GM19467 (cell line): ENCODE data around the gene DNAI4.
"Not testable (repeated sequence)": the region's sequence is repeated elsewhere in the genome, so short reads cannot be mapped to it uniquely, and the experiment has no call there.

ENCODE experiments used
- ATAC-seq: cut with Tn5 transposase; IDR thresholded peaks from one replicate; pipeline ENCODE4 v1.9.1; 2021; ENCODE audit warnings: mild to moderate bottlenecking, moderate library complexity; ENCODE audit not compliant: unreplicated experiment

The DNAI4 gene

DNA sequence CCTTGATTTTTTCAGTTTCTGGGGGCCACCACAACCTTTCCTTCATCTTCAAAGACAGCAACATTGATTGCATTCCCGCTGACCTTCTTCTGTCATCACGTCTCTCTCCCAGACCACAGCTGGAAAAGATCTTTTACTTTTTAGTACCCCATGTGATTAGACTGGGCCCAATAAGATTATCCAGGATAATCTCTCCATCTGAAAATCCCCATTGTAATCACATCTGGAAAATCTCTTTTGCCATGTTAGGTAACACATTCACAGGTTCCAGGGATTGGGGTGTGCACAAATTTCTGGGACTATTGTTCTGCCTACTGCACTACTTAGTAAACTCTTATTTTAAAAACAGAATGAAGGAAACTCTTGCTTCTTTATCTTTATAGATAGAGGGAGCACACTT, 76.5 kb downstream of the DNAI4 start:
- ATAC-seq: no peak

DNA sequence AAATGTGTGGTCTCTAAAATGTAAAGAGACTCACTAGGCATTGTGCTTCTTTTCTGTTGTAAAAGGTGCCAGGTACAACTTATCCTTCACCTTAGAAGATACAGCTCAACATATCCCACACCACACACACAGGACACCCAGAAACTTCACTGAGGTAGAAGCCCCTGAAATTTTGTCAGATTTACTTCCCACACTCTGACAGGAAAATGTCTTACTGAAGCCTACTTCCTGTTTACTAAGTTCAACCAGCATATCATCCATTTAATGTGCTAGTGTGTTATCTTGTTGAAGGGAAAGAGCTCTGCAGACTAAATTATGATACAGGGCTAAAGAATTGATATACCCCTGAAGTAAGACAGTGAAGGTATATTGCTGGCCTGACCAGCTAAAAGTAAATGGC, 83.7 kb downstream of the DNAI4 start:
- ATAC-seq: no peak

DNA sequence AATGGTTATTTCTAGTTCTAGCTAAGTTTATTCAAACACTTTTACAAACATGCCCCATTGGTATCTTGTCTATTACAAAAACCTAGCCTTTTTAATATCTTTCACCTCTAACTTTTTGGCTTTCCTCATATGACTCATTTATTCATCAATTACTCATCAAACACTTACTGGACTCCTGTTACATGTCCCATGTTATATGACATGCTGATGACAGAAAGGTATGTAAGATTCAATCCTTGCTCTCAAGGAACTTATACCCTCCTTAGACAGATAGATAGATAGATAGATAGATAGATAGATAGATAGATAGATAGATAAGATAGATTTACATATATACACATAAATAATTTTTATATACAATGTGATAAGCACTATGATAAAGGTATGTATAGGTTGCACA, 89.7 kb downstream of the DNAI4 start:
- no peak for ATAC-seq

DNA sequence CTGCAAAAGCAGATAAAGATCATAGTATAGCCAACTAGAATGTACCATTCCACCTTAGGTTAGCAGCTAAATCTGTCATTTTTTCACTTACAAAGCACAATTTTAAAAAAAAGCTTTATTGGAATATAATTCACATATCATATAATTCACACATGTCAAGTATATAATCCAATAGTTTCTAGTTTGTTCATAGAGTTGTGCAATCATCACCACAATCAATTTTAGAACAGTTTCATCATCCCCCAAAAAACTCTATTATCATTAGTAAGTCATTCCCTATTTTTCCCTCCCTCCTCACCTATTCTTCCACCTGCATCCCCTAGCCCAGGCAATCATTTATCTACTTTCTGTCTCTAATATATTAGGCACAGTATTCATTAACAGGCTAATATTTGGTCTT, 91.5 kb downstream of the DNAI4 start:
- no peak for ATAC-seq

DNA sequence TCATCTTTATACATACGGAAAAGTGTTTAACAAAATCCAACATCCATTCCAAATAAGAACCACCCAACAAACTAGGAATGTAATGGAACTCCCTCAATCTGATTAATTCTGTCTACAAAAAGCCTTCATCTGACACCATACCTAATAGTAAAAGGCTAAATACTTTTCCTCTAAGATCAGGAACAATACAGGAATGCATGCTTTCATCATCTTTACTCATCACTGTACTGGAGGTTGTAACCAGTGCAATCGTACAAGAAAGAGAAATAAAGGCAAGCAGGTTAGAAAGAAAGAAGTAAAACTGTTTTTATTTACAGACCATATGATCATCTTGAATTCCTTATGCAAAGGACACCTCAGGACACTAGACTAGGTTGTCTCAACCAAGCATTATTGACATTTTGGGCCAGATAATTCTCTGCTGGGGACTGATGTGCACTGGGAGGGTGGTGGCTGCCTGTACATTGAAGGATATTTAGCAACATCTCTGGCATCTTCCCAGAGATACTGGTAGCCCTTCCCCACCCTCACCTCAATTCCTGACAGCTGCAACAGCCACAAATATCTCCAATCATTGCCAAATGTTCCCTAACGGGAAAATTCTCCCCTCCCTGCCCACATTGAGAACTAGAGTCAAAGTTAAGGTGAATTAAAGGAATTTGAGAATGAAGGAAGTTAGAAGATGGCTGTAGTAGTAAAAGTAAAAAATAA, 93.0 kb downstream of the DNAI4 start:
- ATAC-seq: no peak

DNA sequence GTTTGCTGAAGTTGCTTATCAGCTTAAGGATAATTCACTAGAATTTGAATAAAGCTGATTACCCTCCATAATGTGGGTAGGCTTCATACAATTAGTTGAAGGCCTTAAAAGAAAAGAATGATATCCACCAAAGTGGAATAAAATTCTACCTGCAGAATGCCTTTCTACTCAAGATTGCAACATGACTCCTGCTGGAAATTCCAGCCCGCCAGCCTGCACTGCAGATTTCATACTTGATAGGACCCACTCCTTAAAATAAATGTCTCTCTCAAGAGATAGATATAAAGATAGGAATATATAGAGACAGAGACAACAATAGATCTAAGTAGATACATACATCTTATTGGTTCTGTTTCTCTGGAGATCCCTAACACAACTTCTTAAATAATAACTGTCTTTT, 99.9 kb downstream of the DNAI4 start:
- ATAC-seq: no peak

DNA sequence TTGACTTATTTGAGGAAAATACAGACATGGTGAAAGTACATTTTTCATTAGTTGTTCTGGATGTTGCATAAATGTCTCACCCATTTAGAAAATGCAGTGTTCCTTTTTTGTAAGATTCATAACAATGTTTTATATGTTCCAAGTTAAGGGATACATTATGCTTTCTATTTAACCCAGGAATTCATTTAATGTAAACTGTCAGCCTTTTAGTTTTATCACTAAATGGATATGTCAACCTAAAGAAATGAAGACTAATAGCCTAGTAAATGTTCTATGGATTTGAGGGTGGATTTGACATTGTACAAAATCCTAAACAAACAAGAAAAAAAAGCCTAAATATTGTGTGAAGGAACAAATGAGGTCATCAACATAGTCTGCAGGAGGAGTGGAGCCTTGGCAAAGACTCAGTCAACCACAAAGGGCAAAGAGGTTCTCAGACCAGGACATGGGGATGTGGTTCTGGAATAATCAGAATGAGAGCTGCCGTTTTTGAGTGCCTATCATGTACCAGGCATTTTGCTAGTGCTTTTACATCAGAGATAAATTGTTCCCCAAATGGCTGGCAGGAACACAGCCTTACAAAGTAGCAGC, 114.8 kb downstream of the DNAI4 start:
- no peak for ATAC-seq

DNA sequence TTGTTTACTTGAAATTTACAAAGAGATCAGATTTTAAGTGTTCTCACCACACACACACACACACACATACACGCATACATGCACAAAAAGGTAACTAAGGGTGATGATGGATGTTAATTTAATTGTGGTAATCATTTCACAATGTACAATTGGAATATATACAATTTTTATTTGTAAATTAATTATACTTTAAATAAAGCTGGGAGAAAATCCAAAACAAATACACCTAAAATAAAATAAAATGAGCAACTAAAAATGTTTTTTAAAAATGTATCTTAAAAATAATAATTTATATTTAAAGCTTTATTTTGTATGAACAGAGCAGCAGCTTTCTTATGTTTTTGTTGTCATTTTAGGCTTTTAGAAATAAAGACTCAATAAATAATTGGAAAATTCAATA, 115.4 kb downstream of the DNAI4 start:
- ATAC-seq: no peak

DNA sequence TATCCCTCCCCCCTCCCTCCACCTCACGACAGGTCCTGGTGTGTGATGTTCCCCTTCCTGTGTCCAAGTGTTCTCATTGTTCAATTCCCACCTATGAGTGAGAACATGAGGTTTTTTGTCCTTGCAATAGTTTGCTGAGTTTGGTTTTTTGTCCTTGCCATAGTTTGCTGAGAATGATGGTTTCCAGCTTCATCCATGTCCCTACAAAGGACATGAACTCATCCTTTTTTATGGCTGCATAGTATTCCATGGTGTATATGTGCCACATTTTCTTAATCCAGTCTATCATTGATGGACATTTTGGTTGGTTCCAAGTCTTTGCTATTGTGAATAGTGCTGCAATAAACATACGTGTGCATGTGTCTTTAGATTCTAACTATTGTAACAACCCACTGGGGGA, 128.8 kb downstream of the DNAI4 start:
- not testable (repeated sequence) for ATAC-seq

DNA sequence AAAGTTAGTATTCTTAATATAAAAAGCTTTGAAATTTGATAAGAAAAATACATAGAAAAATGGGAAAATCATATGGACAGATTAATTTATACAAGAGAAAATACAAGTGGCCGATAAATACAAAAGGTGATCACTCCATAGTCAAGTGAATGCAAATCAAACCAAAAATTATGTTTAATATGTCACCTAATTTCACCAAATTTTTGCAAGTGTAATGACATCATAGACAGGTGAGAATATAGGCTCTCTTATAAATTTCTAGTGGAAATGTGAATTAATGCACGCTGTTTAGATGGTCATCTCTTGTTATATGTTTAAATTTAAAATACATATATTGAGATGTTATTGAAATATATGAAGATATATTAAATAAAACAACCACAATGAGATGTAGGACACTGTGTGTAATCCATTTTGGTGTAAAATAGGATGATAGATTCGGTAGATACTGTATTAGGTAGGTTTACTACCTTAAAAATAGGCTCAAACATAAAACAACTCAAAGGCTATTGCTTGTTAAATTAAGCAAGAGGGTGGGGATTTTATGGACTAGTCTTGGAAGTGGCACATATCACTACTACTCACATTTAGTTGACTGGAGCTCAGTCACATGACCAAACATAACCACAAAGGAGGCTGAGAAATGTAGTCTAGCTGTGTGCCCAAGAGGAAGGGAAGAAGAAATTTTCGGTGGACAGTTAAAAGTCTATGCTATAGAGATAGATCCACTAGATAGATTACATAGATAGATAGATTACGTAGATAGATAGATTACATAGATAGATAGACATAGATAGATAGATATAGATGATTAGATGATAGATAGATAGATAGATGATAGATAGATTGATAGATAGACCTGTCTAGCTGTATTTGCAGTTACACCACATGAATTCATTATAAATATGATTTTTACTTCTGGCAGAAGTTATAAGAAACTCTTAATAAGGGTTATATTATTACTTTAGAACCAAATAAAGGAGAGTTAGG, 132.7 kb downstream of the DNAI4 start:
- no peak for ATAC-seq

DNA sequence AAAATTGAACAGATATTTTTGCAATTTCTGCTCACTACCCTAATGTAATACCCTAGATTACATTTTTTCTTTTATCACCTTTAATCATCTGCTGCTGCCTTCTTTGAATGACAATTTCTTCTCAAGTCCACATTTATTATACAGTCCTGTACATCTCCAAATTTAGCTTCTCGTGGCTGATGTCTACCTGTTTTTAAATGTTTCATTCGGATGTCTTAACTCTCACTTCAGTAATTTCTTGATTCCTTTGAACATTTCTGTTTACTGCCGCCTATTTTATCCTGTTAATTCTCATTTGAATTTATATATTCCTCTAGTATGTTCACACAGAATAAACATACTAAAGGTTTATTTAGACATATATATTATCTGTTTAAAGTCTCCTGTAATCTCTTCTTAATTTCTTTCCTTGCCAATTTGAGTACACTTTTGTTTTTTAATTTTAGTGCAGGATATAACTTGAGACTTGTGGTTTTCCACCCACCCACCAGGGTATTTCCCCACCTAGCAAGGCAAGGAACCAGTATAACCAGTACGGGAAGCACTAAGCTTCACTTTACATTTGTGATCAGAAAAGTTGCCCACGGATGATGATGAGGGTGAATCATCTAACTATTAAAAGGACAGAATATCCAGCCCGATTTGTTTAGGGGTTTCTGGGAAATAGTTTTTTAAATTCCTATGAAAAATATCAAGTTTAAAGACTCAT, 136.3 kb downstream of the DNAI4 start:
- no peak for ATAC-seq

DNA sequence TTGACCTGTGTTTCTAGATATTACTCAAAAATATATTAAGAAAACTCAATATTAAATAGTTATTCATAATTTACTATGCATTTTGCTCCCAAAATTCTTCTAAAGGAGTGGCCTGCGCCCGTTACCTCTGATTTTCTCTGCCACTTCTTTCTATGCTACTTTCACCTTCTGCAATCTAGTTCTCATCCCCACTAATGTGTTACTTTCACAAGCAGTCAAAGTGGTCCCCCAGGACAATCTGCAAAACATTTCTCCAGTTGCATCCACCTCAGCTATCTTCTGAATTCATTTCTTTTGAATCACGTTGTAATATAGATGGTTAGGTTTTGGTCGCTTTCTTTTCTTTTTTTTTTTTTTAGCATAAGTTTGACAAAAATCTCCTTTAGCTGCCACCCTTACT, 137.0 kb downstream of the DNAI4 start:
- no peak for ATAC-seq

DNA sequence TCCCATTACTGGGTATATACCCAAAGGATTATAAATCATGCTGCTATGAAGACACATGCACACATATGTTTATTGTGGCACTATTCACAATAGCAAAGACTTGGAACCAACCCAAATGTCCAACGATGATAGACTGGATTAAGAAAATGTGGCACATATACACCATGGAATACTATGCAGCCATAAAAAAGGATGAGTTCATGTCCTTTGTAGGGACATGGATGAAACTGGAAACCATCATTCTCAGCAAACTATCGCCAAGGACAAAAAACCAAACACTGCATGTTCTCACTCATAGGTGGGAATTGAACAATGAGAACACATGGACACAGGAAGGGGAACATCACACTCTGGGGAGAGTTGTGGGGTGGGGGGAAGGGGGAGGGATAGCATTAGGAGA, 138.9 kb downstream of the DNAI4 start:
- not testable (repeated sequence) for ATAC-seq

DNA sequence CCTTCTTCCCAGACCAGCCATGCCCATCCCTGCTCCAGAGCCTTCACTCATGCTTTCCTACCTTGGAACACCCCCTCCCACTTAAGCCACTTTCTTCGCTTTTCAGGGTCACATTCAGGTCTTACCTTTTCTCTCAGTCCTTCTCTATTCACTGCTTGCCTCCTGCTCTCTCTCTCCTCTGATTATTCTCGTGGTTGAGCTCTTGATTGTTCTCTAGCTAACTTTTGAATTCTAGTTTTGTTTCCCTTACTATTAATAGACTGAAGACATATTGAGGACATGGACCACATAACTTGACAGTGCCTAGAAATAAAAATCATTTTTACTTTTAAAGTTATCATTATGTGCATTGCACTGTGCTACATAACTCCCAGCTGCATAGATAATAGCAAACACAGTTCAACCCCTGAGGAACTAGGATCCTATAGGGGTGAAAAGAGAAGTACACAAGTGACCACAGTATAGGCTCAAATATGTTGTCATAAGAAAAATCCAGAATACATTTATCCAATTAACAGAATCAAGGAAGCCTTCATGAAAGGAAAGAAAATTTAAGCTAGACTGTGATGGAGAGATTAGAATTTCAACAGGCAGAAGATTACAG, 145.1 kb downstream of the DNAI4 start:
- ATAC-seq: no peak

DNA sequence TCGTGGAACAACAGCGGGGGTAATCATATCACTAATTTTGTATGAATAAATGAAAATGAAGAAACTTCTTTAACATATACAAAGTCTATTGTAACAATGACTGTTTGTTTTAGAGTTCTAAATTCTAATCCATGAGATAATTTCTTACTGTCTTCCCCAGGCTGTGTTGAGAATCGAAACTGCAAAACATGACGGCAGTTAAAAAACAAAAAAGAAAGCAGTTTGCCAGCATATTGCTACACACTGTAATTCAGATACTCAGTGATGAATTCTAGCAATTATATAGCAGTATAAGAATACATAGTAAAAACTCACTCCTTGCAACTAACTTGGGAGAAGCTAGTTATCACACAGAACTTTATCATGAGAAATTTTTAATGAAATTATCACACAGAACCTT, 145.7 kb downstream of the DNAI4 start:
- ATAC-seq: no peak

DNA sequence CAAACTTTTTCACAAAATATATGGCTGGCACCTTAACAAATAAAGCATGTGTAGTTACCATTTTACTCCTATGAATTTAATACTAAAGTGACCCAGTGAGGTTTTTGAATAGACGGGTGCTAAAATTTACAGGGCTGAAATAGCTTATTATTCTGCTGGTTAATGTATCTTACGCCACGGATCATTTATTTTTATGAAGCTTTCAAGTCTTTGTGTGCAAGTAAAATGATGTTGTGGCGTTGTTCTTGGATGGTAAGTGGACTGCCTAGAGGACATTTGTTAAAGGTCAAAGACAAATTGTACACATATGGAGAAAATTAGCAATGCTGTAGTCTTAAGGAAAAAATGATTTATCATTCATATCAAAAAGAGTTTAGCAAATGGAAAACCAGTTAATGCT, 146.4 kb downstream of the DNAI4 start:
- ATAC-seq: no peak

DNA sequence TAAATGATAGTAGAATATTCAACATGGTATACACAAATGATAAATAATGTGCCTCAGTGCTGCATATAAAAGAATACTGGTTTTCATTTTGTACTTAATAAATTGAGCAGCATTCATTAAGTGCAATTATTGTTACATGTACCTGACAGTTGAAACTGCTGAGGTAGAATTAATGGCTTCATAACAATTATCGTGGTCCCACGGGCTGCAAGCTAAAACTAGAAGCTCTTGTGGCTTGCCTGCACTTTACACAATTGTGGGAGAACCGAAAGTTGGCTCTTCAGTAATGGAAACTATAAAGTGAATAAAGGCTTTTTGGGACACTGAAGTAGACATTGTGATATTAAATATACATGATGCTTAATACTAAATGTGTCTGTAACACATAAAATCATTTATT, 146.8 kb downstream of the DNAI4 start:
- ATAC-seq: no peak

DNA sequence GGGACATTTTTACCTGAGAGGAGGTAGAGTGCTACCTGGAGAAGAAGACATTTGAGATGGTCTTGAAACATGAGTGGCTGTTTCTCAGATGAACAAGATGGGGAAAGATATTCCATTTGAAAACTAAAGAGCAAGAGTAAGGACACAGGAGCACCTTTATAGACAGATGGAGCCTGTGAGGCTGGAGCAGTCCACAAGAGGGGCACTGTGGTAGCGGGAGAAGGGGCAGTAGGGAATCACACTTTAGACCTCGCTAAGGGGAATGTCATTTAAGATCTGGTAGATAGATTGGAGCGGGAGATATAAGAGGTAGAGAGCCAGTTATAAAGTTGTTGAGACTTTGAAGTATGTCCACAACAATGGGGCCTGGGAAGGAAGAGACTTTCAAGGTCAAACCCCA, 149.0 kb downstream of the DNAI4 start:
- ATAC-seq: no peak

DNA sequence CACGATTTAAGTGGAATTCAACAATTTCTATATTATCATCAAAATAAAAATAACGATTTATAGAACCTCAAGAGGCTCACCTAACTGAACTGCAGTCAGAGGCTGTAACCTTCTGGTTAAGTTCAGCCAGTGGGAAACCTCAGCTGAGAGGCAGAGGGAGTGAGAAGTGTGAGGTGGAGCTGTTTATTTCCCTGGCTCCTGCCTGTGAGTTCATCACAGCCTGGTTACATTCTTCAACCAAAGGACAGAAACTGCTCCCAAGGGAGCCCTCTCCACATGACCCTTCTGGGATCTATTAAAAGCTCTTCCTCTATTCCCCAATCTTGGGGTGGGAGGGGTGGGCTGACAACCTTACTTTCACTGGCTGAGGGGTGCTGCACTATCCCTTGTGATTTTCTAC, 150.2 kb downstream of the DNAI4 start:
- no peak for ATAC-seq

DNA sequence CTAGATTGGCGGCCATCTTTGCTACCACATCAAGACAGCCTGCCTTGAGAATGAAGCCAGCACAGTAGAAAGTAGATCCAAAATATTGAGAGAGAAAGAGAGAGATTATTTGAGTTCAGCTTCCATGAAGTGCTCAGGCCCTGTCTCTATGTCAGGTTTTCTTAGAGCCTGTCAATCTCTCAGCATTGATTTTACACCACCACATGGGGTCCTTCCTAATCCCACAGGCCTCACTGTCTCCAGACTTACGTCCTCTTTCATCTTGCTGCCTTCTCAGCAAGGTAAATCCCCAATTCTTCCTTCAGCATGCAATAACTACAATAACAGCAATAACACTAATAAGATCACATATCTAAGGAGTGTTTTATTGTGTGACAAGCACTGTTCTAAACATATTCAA, 151.4 kb downstream of the DNAI4 start:
- ATAC-seq: no peak

DNA sequence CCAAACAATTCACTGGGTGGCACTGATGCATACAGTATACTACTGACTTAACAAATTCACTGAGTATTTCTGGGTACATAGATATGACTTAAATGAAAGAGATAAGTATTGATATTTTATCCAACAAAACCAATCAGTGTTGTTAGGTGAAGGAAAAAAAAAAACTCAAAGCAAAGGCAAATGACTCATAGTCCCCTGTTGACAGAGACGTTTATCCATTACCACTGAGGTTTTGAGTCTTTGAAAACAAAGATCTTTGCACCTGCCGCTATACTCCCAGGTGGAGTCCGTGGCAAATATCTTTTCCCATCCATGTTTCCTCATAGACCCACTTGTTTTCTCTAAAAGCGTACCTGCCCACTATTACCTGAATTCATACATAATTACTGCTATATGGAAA, 154.0 kb downstream of the DNAI4 start:
- ATAC-seq: no peak
